SU-DHL-6 (cell line): ENCODE results near the gene NCR3LG1.

Experiments used
- H2AFZ ChIP-seq: fragments of 200-600 bp; sonication (generic); 2 replicates; pipeline ENCODE4 v1.6.1; 2014; ENCODE audit warnings: low read depth, mild to moderate bottlenecking, moderate library complexity, mixed read lengths, antibody characterized with exemption, low read length; ENCODE audit not compliant: severe bottlenecking
- H3F3A ChIP-seq: fragments of 200-600 bp; shearing (Covaris generic); 2 replicates; pipeline ENCODE4 v1.6.0; 2016; ENCODE audit warnings: antibody characterized with exemption, mild to moderate bottlenecking; ENCODE audit not compliant: insufficient read depth
- H3K27ac ChIP-seq: fragments of 200-600 bp; sonication (generic); 2 replicates; pipeline ENCODE4 v1.5.1; 2016; ENCODE audit warnings: low read depth, mild to moderate bottlenecking, low read length, moderate library complexity, mixed read lengths
- H3K27me3 ChIP-seq: fragments of 200-600 bp; sonication (generic), shearing (Covaris generic); 2 replicates; pipeline ENCODE4 v1.6.0; 2014; ENCODE audit warnings: mild to moderate bottlenecking, low read length
- H3K36me3 ChIP-seq: fragments of 200-600 bp; sonication (generic); 2 replicates; pipeline ENCODE4 v1.6.1; 2014; ENCODE audit warnings: mild to moderate bottlenecking, low read length, mixed read lengths
- H3K4me2 ChIP-seq: fragments of 300-600, 200-600 bp; shearing (Covaris generic), sonication (generic); 2 replicates; pipeline ENCODE4 v1.6.0; 2014; ENCODE audit warnings: low read length, low read depth, mild to moderate bottlenecking; ENCODE audit not compliant: poor library complexity, severe bottlenecking
- H3K4me3 ChIP-seq: fragments of 200-600 bp; sonication (generic); 2 replicates; pipeline ENCODE4 v1.5.1; 2014; ENCODE audit warnings: antibody characterized with exemption, low read length, mild to moderate bottlenecking, mixed read lengths; ENCODE audit not compliant: insufficient read depth, poor library complexity, severe bottlenecking
- H3K79me2 ChIP-seq: fragments of 200-600 bp; sonication (generic); 2 replicates; pipeline ENCODE4 v1.6.1; 2014; ENCODE audit warnings: mild to moderate bottlenecking, low read length, moderate library complexity; ENCODE audit not compliant: insufficient read depth
- H3K9ac ChIP-seq: fragments of 200-600 bp; sonication (generic); 2 replicates; pipeline ENCODE4 v1.7.0; 2014; ENCODE audit warnings: mild to moderate bottlenecking, low read length
- H3K9me2 ChIP-seq: fragments of 200-600 bp; sonication (generic); replicated peaks from 2 replicates; pipeline ENCODE4 v1.6.1; 2014; ENCODE audit warnings: low read length; ENCODE audit not compliant: insufficient read depth
- H3K9me3 ChIP-seq: fragments of 200-600 bp; sonication (generic); 2 replicates; pipeline ENCODE4 v1.6.1; 2014; ENCODE audit warnings: low read length, mixed read lengths; ENCODE audit not compliant: insufficient read depth
- H4K20me1 ChIP-seq: fragments of 200-600 bp; sonication (generic); 2 replicates; pipeline ENCODE4 v1.6.1; 2014; ENCODE audit warnings: low read depth, mild to moderate bottlenecking, antibody characterized with exemption, low read length, moderate library complexity, mixed read lengths
- EZH2phosphoT487 ChIP-seq: fragments of 200-600 bp; sonication (generic), shearing (Covaris generic); conservative IDR thresholded peaks from 2 replicates; pipeline ENCODE4 v1.6.1; 2018; ENCODE audit warnings: mild to moderate bottlenecking, antibody characterized with exemption, low read length, moderate library complexity, mixed read lengths
- TF ChIP-seq, protein P1 (sequence below): fragments of 200-600 bp; sonication (generic); IDR thresholded peaks from one replicate; pipeline ENCODE4 v1.5.1; 2017; ENCODE audit warnings: antibody characterized with exemption, mild to moderate bottlenecking, low read length, moderate library complexity; ENCODE audit not compliant: insufficient read depth, poor library complexity, severe bottlenecking

The NCR3LG1 gene

DNA sequence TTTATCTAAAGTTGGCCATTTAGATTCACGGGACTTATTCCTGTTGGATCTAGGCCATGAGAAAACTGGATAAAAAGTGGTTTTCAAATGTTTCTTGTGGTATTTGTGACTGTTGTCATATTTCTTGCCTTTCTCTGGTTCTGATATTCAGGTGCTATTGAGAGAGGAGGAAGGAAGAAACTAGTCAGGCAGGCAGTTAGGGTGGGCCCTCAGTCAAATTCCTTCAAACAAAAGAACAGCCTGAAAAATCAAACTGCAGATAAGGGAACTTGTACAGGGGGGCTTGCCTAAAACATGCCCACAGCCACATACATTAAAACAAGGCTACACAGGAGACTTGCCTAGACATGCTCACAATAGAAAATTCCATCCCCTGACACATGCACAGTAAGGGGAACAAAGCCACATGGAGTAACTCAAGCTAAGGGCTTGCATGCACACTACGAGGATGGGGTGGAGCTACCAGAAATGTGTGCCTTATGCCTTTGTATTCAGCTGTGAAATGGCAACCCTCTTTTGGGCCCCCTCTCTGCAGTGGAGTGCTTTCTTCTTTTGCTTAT lies 18.2 kb downstream of the NCR3LG1 start:
- H3K79me2 ChIP-seq: peaks cover 23% of the 10 kb centered on the region
- no peak overlapping the region for H2AFZ ChIP-seq
- H3K36me3 ChIP-seq: peaks cover 100% of the 10 kb centered on the region
- H4K20me1 ChIP-seq: no peaks in the 10 kb centered on the region
- no peaks in the 10 kb centered on the region for H3K27me3 ChIP-seq
- TF ChIP-seq, protein P1, sequence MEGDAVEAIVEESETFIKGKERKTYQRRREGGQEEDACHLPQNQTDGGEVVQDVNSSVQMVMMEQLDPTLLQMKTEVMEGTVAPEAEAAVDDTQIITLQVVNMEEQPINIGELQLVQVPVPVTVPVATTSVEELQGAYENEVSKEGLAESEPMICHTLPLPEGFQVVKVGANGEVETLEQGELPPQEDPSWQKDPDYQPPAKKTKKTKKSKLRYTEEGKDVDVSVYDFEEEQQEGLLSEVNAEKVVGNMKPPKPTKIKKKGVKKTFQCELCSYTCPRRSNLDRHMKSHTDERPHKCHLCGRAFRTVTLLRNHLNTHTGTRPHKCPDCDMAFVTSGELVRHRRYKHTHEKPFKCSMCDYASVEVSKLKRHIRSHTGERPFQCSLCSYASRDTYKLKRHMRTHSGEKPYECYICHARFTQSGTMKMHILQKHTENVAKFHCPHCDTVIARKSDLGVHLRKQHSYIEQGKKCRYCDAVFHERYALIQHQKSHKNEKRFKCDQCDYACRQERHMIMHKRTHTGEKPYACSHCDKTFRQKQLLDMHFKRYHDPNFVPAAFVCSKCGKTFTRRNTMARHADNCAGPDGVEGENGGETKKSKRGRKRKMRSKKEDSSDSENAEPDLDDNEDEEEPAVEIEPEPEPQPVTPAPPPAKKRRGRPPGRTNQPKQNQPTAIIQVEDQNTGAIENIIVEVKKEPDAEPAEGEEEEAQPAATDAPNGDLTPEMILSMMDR: no peak
- no peak for TF ChIP-seq EZH2phosphoT487
- H3K4me2 ChIP-seq: no peak overlapping the region
- no peak overlapping the region for H3K9ac ChIP-seq
- peaks cover 49% of the 10 kb centered on the region for H3K9me3 ChIP-seq
- H3K9me2 ChIP-seq: no peaks in the 10 kb centered on the region
- no peaks in the 10 kb centered on the region for H3F3A ChIP-seq
- H3K27ac ChIP-seq: no peak overlapping the region
- H3K4me3 ChIP-seq: no peak overlapping the region

DNA sequence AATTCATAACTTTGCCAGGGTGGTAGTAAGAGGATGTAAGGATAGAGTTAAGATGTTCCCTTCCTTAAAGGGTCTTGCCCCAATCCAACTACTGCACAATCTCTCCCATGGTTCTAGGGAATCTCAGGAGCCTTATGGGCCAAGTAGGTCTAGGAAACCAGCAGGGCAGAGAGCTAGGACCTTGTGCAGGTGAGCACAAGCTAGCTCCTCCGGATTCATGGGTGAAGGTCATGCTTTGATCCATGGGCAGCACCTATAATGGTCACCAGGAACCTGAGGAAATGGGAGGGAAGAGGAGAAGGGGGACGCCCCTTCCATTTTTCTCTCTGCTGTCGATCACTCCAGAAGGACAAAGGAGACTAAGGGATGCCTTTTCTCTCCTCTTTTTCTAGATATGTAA lies 20.0 kb downstream of the NCR3LG1 start:
- no peaks in the 10 kb centered on the region for H3K9me2 ChIP-seq
- no peak overlapping the region for H3K4me3 ChIP-seq
- H3K9me3 ChIP-seq: peaks cover 49% of the 10 kb centered on the region
- no peaks in the 10 kb centered on the region for H3F3A ChIP-seq
- H4K20me1 ChIP-seq: no peaks in the 10 kb centered on the region
- TF ChIP-seq, protein P1: no peak
- no peak for TF ChIP-seq EZH2phosphoT487
- no peak overlapping the region for H3K4me2 ChIP-seq
- peaks cover 5% of the 10 kb centered on the region; the same call in 1 of the 2 replicates for H3K79me2 ChIP-seq
- no peak overlapping the region for H2AFZ ChIP-seq
- H3K9ac ChIP-seq: no peak overlapping the region
- H3K36me3 ChIP-seq: peaks cover 100% of the 10 kb centered on the region
- no peak overlapping the region for H3K27ac ChIP-seq
- no peaks in the 10 kb centered on the region for H3K27me3 ChIP-seq

DNA sequence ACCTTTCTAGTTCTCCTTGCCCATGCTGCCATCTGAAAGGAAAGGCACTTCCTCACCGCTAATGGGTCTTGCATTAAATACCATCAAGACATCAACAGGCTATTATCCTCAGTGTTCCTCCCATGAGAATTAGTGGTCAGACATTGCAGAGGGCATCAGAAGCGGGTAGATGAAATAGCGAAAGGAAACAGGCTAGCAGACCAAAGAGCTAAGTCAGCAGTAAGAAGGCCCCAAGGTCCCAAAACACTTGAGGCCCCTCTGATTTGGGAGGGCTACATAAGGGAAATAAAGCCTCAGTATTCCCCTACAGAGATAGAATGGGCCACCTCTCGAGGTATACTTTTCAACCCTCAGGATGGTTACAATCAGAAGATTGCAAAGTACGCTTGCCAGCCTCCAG lies 23.9 kb downstream of the NCR3LG1 start:
- Histone ChIP-seq H3K27ac (no peak overlapping the region), H3K9me2 (no peaks in the 10 kb centered on the region), H3K27me3 (no peaks in the 10 kb centered on the region), H3F3A (no peaks in the 10 kb centered on the region), H2AFZ (no peak overlapping the region), H3K4me2 (no peak overlapping the region), H3K79me2 (no peaks in the 10 kb centered on the region), H4K20me1 (no peaks in the 10 kb centered on the region), H3K4me3 (no peak overlapping the region), H3K9ac (no peak overlapping the region), H3K9me3 (peaks cover 36% of the 10 kb centered on the region; the same call in 1 of the 2 replicates), H3K36me3 (peaks cover 86% of the 10 kb centered on the region)
- TF ChIP-seq, protein P1: no peak
- TF ChIP-seq EZH2phosphoT487: no peak
